HepG2 (cell line): Measurements from ENCODE around the gene FXR2. TPM values are rescaled to one million over a fixed set of nuclear protein-coding genes. Genes with fewer than 3 reads are reported as not detected.

Experiments
- BRD4 ChIP-seq: sonication (generic); formaldehyde crosslinking; IDR thresholded peaks from 2 replicates; pipeline ENCODE4 v1.4.0; 2020; ENCODE audit warnings: missing genetic modification reagents
- CBFB ChIP-seq: sonication (generic); formaldehyde crosslinking; IDR thresholded peaks from 2 replicates; pipeline ENCODE4 v1.4.0; 2020; ENCODE audit warnings: missing genetic modification reagents
- JUNB ChIP-seq: sonication (generic); formaldehyde crosslinking; IDR thresholded peaks from 2 replicates; pipeline ENCODE4 v1.8.0; 2022; ENCODE audit warnings: missing genetic modification reagents, mild to moderate bottlenecking, borderline replicate concordance
- KAT8 ChIP-seq: IDR thresholded peaks from 2 replicates; pipeline ENCODE4 v1.6.1; 2016; ENCODE audit warnings: missing genetic modification reagents, missing compliant biosample characterization
- KMT2B ChIP-seq: IDR thresholded peaks from 2 replicates; pipeline ENCODE4 v1.6.1; 2016; ENCODE audit warnings: missing genetic modification reagents, missing compliant biosample characterization
- MED1 ChIP-seq: sonication (generic); formaldehyde crosslinking; IDR thresholded peaks from 2 replicates; pipeline ENCODE4 v1.4.0; 2020; ENCODE audit warnings: missing genetic modification reagents
- RARA ChIP-seq: IDR thresholded peaks from 2 replicates; pipeline ENCODE4 v1.6.1; 2016; ENCODE audit warnings: missing genetic modification reagents, missing compliant biosample characterization
- RCOR2 ChIP-seq: IDR thresholded peaks from 2 replicates; pipeline ENCODE4 v1.6.1; 2016; ENCODE audit warnings: missing biosample characterization, missing genetic modification reagents
- RFXAP ChIP-seq: sonication (generic); formaldehyde crosslinking; IDR thresholded peaks from 2 replicates; pipeline ENCODE4 v1.4.0; 2020; ENCODE audit warnings: missing genetic modification reagents, borderline replicate concordance
- SMAD3 ChIP-seq: sonication (generic); formaldehyde crosslinking; IDR thresholded peaks from 2 replicates; pipeline ENCODE4 v1.4.0; 2020; ENCODE audit warnings: missing genetic modification reagents
- SMARCC2 ChIP-seq: fragments of 450-650 bp; IDR thresholded peaks from 2 replicates; pipeline ENCODE4 v1.6.1; 2017; ENCODE audit warnings: antibody characterized with exemption, mild to moderate bottlenecking
- SOX13 ChIP-seq, 3 experiments: fragments of 450-650 bp in 1 of 3; sonication (generic) in 1 of 3; formaldehyde crosslinking in 1 of 3; IDR thresholded peaks in 2 of 3; conservative IDR thresholded peaks in 1 of 3; 2 replicates each; pipeline versions ENCODE4 v1.5.0 to v1.6.1; 2016 to 2020; ENCODE audit warnings: antibody characterized with exemption in 1 of 3, mild to moderate bottlenecking in 1 of 3, missing compliant biosample characterization in 1 of 3, missing genetic modification reagents in 1 of 3, moderate library complexity in 1 of 3
- TBX2 ChIP-seq: sonication (generic); formaldehyde crosslinking; IDR thresholded peaks from 2 replicates; pipeline ENCODE4 v1.5.0; 2020; ENCODE audit warnings: missing genetic modification reagents, mild to moderate bottlenecking, borderline replicate concordance
- TCF12 ChIP-seq, 2 experiments: fragments of 450-650 bp in 1 of 2; sonication (generic) in 1 of 2; formaldehyde crosslinking in 1 of 2; IDR thresholded peaks; 2 replicates each; pipeline versions ENCODE4 v1.6.1 to v1.8.0; 2017 to 2022; ENCODE audit warnings: antibody characterized with exemption in 1 of 2, mild to moderate bottlenecking in 1 of 2, missing genetic modification reagents in 1 of 2, moderate library complexity in 1 of 2
- ZC3H4 ChIP-seq: sonication (generic); formaldehyde crosslinking; IDR thresholded peaks from 2 replicates; pipeline ENCODE4 v1.4.0; 2020; ENCODE audit warnings: missing genetic modification reagents, borderline replicate concordance
- ZNF331 ChIP-seq: sonication (generic); formaldehyde crosslinking; IDR thresholded peaks from 2 replicates; pipeline ENCODE4 v1.4.0; 2020; ENCODE audit warnings: missing genetic modification reagents
- ZNF556 ChIP-seq: sonication (generic); formaldehyde crosslinking; IDR thresholded peaks from 2 replicates; pipeline ENCODE4 v1.4.0; 2020; ENCODE audit warnings: mild to moderate bottlenecking, missing genetic modification reagents, borderline replicate concordance
- ZNF841 ChIP-seq: sonication (generic); formaldehyde crosslinking; IDR thresholded peaks from 2 replicates; pipeline ENCODE4 v1.8.1; 2023; ENCODE audit warnings: missing genetic modification reagents, borderline replicate concordance
- ZNF879 ChIP-seq: sonication (generic); formaldehyde crosslinking; IDR thresholded peaks from 2 replicates; pipeline ENCODE4 v1.8.1; 2023; ENCODE audit warnings: missing genetic modification reagents
- ZNF883 ChIP-seq: sonication (generic); formaldehyde crosslinking; IDR thresholded peaks from 2 replicates; pipeline ENCODE4 v1.5.1; 2020; ENCODE audit warnings: mild to moderate bottlenecking, missing genetic modification reagents; ENCODE audit errors: not compliant biosample characterization
- polyA plus RNA-seq, 8 experiments: library from polyadenylated mRNA; depleted of rRNA in 3 of 8; stranded (reverse) in 7 of 8; unstranded in 1 of 8; fragments of >200 nt; fragmentation: Illumina TruSeq in 4 of 8; extraction: Trizol in 4 of 8; gene quantifications; 2 replicates each; pipeline versions ENCODE4 v1.2.1 to v1.2.3, GENCODE V29; 2011 to 2016; ENCODE audit warnings: low read depth in 4 of 8, missing spikeins in 1 of 8, mixed read lengths in 1 of 8; ENCODE audit not compliant: insufficient read depth in 1 of 8
- total RNA-seq, 5 experiments: library from RNA; depleted of rRNA; stranded (reverse); fragments of >200 nt; fragmentation: Illumina TruSeq; extraction: Trizol; gene quantifications; 2 replicates each; pipeline ENCODE4 v1.2.3, GENCODE V29; 2016; ENCODE audit warnings: low read depth in 1 of 5
- TF ChIP-seq, protein P1 (sequence below): sonication (generic); formaldehyde crosslinking; IDR thresholded peaks from 2 replicates; pipeline ENCODE4 v1.5.0; 2020; ENCODE audit warnings: missing genetic modification reagents
- TF ChIP-seq, protein P2 (sequence below): sonication (generic); formaldehyde crosslinking; IDR thresholded peaks from 2 replicates; pipeline ENCODE4 v1.4.0; 2020; ENCODE audit warnings: missing genetic modification reagents
- TF ChIP-seq, protein P3 (sequence below): sonication (generic); formaldehyde crosslinking; IDR thresholded peaks from 2 replicates; pipeline ENCODE4 v1.4.0; 2020; ENCODE audit warnings: missing genetic modification reagents

The FXR2 gene
- total and polyA plus RNA-seq, 2 of the 13 experiments (the other 11 are each of a cell fraction or from before 2014, with no cell fraction given): 20.9 to 24.4 TPM

- no peak for TF ChIP-seq TCF12 (IDR thresholded peaks at IDR 0.05)
- peak; percentile 44; the same call in 1 of the 2 replicates for TF ChIP-seq TCF12 (CRISPR knock-in tag; IDR thresholded peaks at IDR 0.05)
- peak; percentile 42; the same call in 1 of the 2 replicates for TF ChIP-seq RARA (CRISPR knock-in tag)
- TF ChIP-seq SMAD3: peak; percentile 71; the same call in 1 of the 2 replicates
- TF ChIP-seq ZNF331 (CRISPR knock-in tag): no peak; the same call in 1 of the 2 replicates
- TF ChIP-seq RCOR2 (CRISPR knock-in tag): peak; percentile 36; the same call in 1 of the 2 replicates
- TF ChIP-seq KAT8 (CRISPR knock-in tag): peak; percentile 83
- peak; percentile 99 for TF ChIP-seq ZC3H4 (CRISPR knock-in tag)
- peak; percentile 88; the same call in 1 of the 2 replicates for TF ChIP-seq TBX2 (CRISPR knock-in tag)
- TF ChIP-seq ZNF879 (CRISPR knock-in tag): no peak
- TF ChIP-seq ZNF883 (CRISPR knock-in tag): peak; percentile 76
- TF ChIP-seq CBFB (CRISPR knock-in tag): peak; percentile 71; the same call in 1 of the 2 replicates
- peak; percentile 46; the same call in 1 of the 2 replicates for TF ChIP-seq JUNB
- peak; percentile 78; the same call in 1 of the 2 replicates for TF ChIP-seq RFXAP
- TF ChIP-seq MED1 (CRISPR knock-in tag): peak; percentile 87
- TF ChIP-seq SMARCC2: peak; percentile 1; the same call in 1 of the 2 replicates
- TF ChIP-seq ZNF556 (CRISPR knock-in tag): no peak
- TF ChIP-seq, protein P1, sequence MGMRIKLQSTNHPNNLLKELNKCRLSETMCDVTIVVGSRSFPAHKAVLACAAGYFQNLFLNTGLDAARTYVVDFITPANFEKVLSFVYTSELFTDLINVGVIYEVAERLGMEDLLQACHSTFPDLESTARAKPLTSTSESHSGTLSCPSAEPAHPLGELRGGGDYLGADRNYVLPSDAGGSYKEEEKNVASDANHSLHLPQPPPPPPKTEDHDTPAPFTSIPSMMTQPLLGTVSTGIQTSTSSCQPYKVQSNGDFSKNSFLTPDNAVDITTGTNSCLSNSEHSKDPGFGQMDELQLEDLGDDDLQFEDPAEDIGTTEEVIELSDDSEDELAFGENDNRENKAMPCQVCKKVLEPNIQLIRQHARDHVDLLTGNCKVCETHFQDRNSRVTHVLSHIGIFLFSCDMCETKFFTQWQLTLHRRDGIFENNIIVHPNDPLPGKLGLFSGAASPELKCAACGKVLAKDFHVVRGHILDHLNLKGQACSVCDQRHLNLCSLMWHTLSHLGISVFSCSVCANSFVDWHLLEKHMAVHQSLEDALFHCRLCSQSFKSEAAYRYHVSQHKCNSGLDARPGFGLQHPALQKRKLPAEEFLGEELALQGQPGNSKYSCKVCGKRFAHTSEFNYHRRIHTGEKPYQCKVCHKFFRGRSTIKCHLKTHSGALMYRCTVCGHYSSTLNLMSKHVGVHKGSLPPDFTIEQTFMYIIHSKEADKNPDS (CRISPR knock-in tag): no peak
- TF ChIP-seq, protein P2, sequence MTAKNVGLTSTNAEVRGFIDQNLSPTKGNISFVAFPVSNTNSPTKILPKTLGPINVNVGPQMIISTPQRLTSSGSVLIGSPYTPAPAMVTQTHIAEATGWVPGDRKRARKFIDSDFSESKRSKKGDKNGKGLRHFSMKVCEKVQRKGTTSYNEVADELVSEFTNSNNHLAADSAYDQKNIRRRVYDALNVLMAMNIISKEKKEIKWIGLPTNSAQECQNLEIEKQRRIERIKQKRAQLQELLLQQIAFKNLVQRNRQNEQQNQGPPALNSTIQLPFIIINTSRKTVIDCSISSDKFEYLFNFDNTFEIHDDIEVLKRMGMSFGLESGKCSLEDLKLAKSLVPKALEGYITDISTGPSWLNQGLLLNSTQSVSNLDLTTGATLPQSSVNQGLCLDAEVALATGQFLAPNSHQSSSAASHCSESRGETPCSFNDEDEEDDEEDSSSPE (CRISPR knock-in tag): no peak; the same call in 1 of the 2 replicates
- TF ChIP-seq, protein P3, sequence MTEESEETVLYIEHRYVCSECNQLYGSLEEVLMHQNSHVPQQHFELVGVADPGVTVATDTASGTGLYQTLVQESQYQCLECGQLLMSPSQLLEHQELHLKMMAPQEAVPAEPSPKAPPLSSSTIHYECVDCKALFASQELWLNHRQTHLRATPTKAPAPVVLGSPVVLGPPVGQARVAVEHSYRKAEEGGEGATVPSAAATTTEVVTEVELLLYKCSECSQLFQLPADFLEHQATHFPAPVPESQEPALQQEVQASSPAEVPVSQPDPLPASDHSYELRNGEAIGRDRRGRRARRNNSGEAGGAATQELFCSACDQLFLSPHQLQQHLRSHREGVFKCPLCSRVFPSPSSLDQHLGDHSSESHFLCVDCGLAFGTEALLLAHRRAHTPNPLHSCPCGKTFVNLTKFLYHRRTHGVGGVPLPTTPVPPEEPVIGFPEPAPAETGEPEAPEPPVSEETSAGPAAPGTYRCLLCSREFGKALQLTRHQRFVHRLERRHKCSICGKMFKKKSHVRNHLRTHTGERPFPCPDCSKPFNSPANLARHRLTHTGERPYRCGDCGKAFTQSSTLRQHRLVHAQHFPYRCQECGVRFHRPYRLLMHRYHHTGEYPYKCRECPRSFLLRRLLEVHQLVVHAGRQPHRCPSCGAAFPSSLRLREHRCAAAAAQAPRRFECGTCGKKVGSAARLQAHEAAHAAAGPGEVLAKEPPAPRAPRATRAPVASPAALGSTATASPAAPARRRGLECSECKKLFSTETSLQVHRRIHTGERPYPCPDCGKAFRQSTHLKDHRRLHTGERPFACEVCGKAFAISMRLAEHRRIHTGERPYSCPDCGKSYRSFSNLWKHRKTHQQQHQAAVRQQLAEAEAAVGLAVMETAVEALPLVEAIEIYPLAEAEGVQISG (CRISPR knock-in tag): peak; percentile 77
- 0 out of 2 replicates have a peak, but pooled peaks have one; percentile 23 for TF ChIP-seq KMT2B (CRISPR knock-in tag)
- no peak for TF ChIP-seq BRD4 (CRISPR knock-in tag)
- TF ChIP-seq ZNF841 (CRISPR knock-in tag): no peak
- TF ChIP-seq SOX13 (IDR thresholded peaks at IDR 0.05): no peak; the same call in 1 of the 2 replicates
- TF ChIP-seq SOX13 (CRISPR knock-in tag; conservative IDR thresholded peaks at IDR 0.05 in 1 of 2, IDR thresholded peaks at IDR 0.05 in 1 of 2): peak; percentile 48 to 85; a peak in 2 of 4 replicates
Measured at GRCh38 chr17:7579001-7579833, 35.5 kb downstream of the FXR2 start, which contains the start of gene CD68 (continued).
